Ishikawa (cell line): Measurements from ENCODE around the gene LMBRD2.

Source experiments
- CREB1 ChIP-seq: IDR thresholded peaks from 2 replicates; pipeline ENCODE4 v1.6.1; 2012; ENCODE audit warnings: low read depth
- EGR1 ChIP-seq: IDR thresholded peaks from 2 replicates; pipeline ENCODE4 v1.6.1; 2012
- EP300 ChIP-seq: IDR thresholded peaks from 2 replicates; pipeline ENCODE4 v1.6.1; 2012; ENCODE audit warnings: borderline replicate concordance
- RAD21 ChIP-seq: IDR thresholded peaks from 2 replicates; pipeline ENCODE4 v1.6.1; 2012; ENCODE audit warnings: low read depth
- TAF1 ChIP-seq: IDR thresholded peaks from 2 replicates; pipeline ENCODE4 v1.6.1; 2012; ENCODE audit warnings: low read depth, mild to moderate bottlenecking
- USF1 ChIP-seq: IDR thresholded peaks from 2 replicates; pipeline ENCODE4 v1.6.1; 2012
- YY1 ChIP-seq: IDR thresholded peaks from 2 replicates; pipeline ENCODE4 v1.6.1; 2012; ENCODE audit warnings: low read depth
- TF ChIP-seq, protein P1 (sequence below): IDR thresholded peaks from 2 replicates; pipeline ENCODE4 v1.6.1; 2012; ENCODE audit warnings: low read depth, mild to moderate bottlenecking

DNA sequence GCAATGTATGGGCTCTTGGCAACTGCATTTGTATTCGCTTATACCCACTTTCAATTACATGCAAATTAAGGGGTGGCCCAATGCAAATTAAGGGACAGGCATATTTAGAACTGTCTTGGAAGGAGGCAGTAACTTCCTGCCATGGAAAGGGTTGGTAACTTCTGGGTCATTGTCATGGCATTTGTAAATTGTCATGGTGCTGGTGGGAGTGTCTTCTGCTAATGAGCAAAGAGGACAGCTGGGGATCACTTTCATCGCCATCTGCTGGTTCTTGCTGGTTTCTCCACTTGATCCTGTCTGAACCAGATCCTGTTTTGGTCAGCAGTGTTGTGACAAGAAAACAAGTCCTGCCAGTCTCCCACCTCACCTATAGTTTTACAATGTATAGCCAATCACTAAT lies 61.7 kb downstream of the LMBRD2 start:
- no peak for TF ChIP-seq USF1
- peak; percentile 36; the same call in 1 of the 2 replicates for TF ChIP-seq RAD21
- TF ChIP-seq, protein P1, sequence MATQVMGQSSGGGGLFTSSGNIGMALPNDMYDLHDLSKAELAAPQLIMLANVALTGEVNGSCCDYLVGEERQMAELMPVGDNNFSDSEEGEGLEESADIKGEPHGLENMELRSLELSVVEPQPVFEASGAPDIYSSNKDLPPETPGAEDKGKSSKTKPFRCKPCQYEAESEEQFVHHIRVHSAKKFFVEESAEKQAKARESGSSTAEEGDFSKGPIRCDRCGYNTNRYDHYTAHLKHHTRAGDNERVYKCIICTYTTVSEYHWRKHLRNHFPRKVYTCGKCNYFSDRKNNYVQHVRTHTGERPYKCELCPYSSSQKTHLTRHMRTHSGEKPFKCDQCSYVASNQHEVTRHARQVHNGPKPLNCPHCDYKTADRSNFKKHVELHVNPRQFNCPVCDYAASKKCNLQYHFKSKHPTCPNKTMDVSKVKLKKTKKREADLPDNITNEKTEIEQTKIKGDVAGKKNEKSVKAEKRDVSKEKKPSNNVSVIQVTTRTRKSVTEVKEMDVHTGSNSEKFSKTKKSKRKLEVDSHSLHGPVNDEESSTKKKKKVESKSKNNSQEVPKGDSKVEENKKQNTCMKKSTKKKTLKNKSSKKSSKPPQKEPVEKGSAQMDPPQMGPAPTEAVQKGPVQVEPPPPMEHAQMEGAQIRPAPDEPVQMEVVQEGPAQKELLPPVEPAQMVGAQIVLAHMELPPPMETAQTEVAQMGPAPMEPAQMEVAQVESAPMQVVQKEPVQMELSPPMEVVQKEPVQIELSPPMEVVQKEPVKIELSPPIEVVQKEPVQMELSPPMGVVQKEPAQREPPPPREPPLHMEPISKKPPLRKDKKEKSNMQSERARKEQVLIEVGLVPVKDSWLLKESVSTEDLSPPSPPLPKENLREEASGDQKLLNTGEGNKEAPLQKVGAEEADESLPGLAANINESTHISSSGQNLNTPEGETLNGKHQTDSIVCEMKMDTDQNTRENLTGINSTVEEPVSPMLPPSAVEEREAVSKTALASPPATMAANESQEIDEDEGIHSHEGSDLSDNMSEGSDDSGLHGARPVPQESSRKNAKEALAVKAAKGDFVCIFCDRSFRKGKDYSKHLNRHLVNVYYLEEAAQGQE: no peak
- no peak for TF ChIP-seq YY1
- TF ChIP-seq EGR1: no peak
- no peak for TF ChIP-seq EP300
- no peak for TF ChIP-seq TAF1
- TF ChIP-seq CREB1: no peak
